Measurements from ENCODE around the gene GRIN3B. TPM values are rescaled to one million over a fixed set of nuclear protein-coding genes. Genes with fewer than 3 reads are reported as not detected.

Gene GRIN3B
- total RNA-seq, 2 donors from 2014 or later = 0.26 TPM; not detected in 1

GRCh38 chr19:1011831-1012333 is 11.7 kb downstream of the GRIN3B start:
- 0 to 96% methylated on average over 1 to 34 of the region's 36 CpGs for WGBS, 2 donors
- TF ChIP-seq CTCF (IDR thresholded peaks at IDR 0.05) (no peak), POLR2A (IDR thresholded peaks at IDR 0.05) (no peak)
- no peaks in the 10 kb centered on the region for H3K27me3 ChIP-seq
- H3K9me3 ChIP-seq = no peaks in the 10 kb centered on the region
- no peak overlapping the region for H3K4me3 ChIP-seq
- no peak for ATAC-seq
- peaks cover 5 to 22% of the 10 kb centered on the region in 2 donors for H3K36me3 ChIP-seq (replicated peaks in 1 of 2; ENCODE audit: insufficient read depth in 1 of 2, low read depth in 2 of 2)
- peaks cover 20% of the 10 kb centered on the region for H3K4me1 ChIP-seq
- H3K27ac ChIP-seq = no peak overlapping the region
- DNase-seq = no peak
- intact Hi-C loops (cut with DNase I) = no loop called here

- Histone ChIP-seq H3K9me3 (no peaks in the 10 kb centered on the region), H3K4me3 (no peak overlapping the region), H3K27ac (no peak overlapping the region), H3K36me3 (replicated peaks in 1 of 2; ENCODE audit: insufficient read depth in 1 of 2, low read depth in 2 of 2) (peaks cover 5 to 22% of the 10 kb centered on the region in 2 donors), H3K4me1 (peaks cover 25% of the 10 kb centered on the region), H3K27me3 (no peaks in the 10 kb centered on the region)
- no peak for DNase-seq
- TF ChIP-seq CTCF (IDR thresholded peaks at IDR 0.05) (no peak), POLR2A (IDR thresholded peaks at IDR 0.05) (no peak)
- intact Hi-C loops (cut with DNase I) = no loop called here
- ATAC-seq = no peak
- 93 to 94% methylated on average over 5 to 11 of the region's 18 CpGs for WGBS, 2 donors
Observed at GRCh38 chr19:1012334-1012733, 12.1 kb downstream of the GRIN3B start.

DNA sequence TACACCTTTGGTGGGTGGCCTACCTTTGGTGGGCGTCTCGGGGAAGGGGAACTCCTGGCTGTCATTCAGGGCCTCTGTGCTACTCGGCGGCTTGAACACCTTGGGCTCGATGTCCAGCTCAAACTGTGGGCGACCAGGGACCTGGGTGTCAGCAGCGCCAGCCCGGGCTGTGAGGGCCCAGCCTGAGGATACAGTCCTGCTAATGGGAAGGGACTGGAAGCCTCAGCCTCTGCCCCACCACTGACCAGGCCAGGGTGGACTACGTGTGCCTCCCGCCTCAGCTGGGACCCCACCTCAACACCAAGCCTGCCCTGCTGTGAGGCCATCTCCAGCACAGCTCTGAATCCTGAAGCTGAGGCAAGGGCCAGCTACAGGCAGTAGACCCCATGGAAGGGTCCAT is 13.0 kb downstream of the GRIN3B start:
- no peak for ATAC-seq
- WGBS, 2 donors = 93% methylated on average over 4 of the region's 10 CpGs; no CpG with 5 or more reads in 1 of the 2 donors
- intact Hi-C loops (cut with DNase I) = no loop called here
- no peak for DNase-seq
- H3K36me3 ChIP-seq (replicated peaks in 1 of 2; ENCODE audit: insufficient read depth in 1 of 2, low read depth in 2 of 2) = peaks cover 5 to 22% of the 10 kb centered on the region in 2 donors
- H3K9me3 ChIP-seq = no peaks in the 10 kb centered on the region
- H3K27ac ChIP-seq = no peak overlapping the region
- peaks cover 34% of the 10 kb centered on the region for H3K4me1 ChIP-seq
- H3K4me3 ChIP-seq = no peak overlapping the region
- TF ChIP-seq POLR2A (IDR thresholded peaks at IDR 0.05) (no peak), CTCF (IDR thresholded peaks at IDR 0.05) (no peak)
- H3K27me3 ChIP-seq = no peaks in the 10 kb centered on the region

DNA sequence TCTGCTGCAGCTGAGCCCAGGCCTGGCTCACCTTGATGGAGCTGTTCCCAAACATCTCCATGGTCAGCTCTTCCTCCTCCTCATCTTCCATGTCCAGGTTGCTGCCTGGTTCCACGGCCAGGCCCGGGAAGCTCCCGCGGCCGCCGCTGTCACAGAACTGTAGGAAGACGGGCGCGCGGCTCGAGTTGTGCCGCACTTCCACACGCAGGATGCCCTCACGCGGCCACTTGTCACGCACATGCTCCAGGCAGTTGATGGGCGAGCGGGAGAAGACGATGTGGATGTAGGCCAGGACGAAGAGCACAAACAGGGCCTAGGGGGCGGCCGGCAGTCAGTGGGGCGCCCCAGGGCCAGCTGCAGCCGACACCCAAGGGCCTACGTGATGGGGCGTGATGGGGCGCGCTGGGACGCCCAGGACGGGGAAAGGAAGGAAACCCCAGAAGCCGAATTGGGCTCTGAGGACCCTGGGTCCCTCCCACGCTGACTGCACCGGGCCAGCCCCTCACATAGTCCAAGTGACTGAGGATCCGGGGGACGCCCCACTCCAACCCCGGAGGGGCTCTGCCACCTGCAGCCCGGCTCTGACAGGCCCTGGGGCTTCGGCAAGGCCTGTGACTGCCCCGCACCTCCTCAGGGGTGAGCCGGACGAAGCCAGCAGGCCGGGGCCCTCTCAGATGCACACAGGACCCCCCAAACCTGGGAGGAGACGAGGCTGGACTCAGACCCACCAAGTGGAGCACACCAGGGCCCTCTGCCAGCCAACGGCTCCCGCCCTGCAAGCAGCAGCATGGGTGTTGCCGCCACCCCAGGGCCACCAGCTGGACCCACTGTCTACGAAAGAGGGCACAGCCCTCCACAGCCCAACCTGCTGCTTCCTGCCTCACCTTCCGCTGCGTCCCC is 14.2 kb downstream of the GRIN3B start:
- intact Hi-C loops (cut with DNase I) = no loop called here
- Histone ChIP-seq H3K9me3 (no peaks in the 10 kb centered on the region), H3K4me3 (no peak overlapping the region), H3K36me3 (replicated peaks in 1 of 2; ENCODE audit: insufficient read depth in 1 of 2, low read depth in 2 of 2) (peaks cover 5 to 22% of the 10 kb centered on the region in 2 donors), H3K27ac (no peak overlapping the region), H3K27me3 (no peaks in the 10 kb centered on the region), H3K4me1 (peaks cover 45% of the 10 kb centered on the region)
- WGBS, 2 donors = 93 to 95% methylated on average over 33 of the region's 49 CpGs
- ATAC-seq = no peak
- no peak for DNase-seq
- TF ChIP-seq POLR2A (IDR thresholded peaks at IDR 0.05) = no peak
- TF ChIP-seq CTCF (IDR thresholded peaks at IDR 0.05) = no peak
